ENCODE results near the gene CDV3. TPM values are rescaled to one million over a fixed set of nuclear protein-coding genes. Genes with fewer than 3 reads are reported as not detected.
"Not testable (repeated sequence)": the region's sequence is repeated elsewhere in the genome, so short reads cannot be mapped to it uniquely, and the experiment has no call there.

Gene CDV3, protein sequence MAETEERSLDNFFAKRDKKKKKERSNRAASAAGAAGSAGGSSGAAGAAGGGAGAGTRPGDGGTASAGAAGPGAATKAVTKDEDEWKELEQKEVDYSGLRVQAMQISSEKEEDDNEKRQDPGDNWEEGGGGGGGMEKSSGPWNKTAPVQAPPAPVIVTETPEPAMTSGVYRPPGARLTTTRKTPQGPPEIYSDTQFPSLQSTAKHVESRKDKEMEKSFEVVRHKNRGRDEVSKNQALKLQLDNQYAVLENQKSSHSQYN
- total RNA-seq = 117 TPM

DNA sequence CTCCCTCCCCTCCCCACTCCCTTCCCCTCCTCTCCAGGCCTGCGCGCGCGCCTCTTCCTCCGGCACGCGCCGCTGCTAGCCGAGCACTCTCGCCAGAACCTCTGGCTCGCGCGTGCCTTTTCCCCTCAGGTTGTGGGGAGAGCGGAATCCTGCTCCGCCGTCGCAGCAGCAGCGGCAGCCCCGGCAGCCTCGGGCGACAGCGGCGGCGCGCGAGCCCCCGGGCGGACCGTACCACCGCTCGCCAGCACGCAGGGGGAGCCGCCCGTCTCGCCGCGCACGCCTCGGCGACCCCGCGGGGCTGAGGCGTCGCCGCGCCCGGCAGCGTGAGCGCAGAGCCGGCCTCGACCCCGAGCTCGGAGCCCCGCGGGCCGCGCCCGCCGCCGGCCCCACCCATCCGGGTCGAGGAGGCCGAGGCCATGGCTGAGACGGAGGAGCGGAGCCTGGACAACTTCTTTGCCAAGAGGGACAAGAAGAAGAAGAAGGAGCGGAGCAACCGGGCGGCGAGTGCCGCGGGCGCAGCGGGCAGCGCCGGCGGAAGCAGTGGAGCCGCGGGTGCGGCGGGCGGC is at the start of gene CDV3:
CDV3 (plus strand) TSS at position 58 of the 566 bp plus-strand sequence; CDS start at position 417, 359 bp downstream.
- FAIRE-seq (no peak), DNase-seq (ENCODE audit: low spot score in 2 of 2) (no peak)

DNA sequence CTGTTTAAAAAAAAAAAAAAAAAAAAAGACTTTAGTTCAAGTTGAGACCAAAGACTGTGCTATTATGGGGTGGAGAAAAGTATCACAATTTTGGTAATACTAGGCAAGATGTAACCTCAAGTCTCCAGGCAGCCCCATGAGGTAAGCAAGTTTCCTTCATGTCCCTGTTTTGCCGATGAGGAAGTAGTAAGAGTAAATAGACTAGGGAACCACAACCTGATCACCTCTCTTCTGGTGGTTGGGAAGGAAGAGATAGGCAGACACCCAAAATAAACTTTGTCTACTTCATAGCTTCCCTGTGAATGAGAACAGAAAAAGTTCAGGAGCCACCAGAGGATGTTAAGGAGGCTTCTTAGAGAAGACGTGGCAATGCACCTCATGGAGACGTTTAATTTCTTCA is 49.7 kb upstream of the CDV3 start:
- not testable (repeated sequence) for FAIRE-seq; DNase-seq (ENCODE audit: low spot score in 2 of 2)

DNA sequence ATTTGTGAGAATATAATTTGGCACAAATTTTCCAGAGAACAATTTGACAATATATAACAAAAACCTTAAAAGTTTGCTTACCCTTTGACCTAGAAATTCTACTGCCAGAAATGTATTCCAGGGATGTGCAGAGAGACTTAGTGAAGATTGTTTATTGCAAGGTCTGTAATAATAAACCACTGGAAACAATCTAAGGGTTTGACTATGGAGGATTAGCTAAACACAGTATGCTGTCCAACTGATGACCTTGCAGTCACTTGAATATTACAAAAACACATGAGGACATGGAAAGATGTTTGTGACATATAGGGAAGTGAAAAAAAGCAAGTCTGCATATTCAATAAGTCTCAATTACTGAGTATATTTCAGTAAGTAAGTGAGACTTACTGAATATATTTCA is 48.1 kb upstream of the CDV3 start:
- FAIRE-seq (no peak), DNase-seq (ENCODE audit: low spot score in 2 of 2) (no peak)

- no peak for FAIRE-seq
These were observed 46.3 kb upstream of the CDV3 start for GRCh38 chr3:133527081-133527715.

GRCh38 chr3:133529809-133530208 is 43.7 kb upstream of the CDV3 start:
- no peak for DNase-seq (ENCODE audit: low spot score in 2 of 2)
- no peak for FAIRE-seq

More at GRCh38 chr3:133527081-133527715, 46.3 kb upstream of the CDV3 start:
- DNase-seq (ENCODE audit: low spot score in 2 of 2) = no peak

DNA sequence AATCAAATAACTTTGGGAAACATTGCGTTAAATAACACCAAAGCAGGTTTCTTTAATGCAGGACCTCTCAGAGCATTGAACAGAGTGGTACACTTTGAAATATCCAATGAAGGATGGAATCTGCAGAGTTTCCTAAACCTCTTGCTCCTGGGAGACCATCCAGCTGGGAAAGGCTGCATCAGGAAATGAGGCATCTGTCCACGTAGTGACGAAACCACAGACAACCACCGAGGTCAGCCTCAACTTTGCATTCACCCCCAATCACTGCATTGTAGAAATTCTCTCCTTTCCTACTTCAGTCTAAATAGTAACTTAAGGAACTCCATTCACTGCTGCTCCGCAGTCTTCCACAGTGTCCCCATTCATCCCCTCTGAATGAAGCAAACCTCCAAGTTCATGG is 41.5 kb upstream of the CDV3 start:
- FAIRE-seq = no peak
- no peak for DNase-seq (ENCODE audit: low spot score in 2 of 2)

GRCh38 chr3:133532951-133533350 is 40.5 kb upstream of the CDV3 start:
- DNase-seq (ENCODE audit: low spot score in 2 of 2) (no peak), FAIRE-seq (no peak)

DNA sequence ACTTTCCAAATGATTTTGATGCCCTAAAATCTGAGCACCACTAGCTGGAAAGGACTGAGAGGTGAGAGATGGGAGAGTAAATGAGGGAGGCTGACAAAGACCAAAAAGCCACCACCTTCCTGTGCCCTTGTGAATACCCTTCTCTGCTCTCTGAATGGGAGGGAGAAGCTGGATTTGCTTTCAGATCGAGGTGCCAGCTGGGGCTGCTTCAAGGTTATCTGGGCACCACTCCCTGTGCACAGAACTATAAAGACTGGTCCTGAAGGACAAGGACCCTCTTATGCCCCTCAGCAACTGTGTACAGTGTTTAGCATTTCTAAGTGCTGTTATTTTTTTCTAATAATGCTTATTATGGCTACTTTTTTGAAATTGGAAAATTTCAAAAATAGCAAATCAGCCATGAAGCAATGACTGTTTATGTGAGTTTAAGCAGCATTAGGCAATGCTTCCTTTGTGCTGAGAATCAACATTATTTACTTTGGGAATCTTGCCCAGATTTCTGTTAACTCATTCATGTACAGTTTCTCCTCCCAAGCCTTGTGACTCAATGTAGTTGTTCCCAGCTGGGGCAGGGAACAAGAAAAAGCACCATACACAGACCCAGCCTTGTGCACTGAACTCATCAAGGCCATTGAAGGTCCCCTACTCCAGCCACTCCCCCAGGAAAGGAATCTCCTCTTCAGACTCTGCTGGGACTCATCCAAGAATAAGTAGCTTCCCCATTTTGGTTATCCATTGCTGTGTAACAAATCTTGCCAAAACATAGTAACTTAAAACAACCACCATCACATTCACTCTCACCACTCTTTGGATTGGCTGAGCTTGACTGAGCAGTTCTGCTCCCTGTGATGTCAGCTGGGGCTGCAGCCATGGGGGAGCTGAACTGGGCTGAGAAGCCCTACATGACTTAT is 37.3 kb upstream of the CDV3 start:
- DNase-seq (ENCODE audit: low spot score in 2 of 2) (peak in 1 of 2 donors; percentile 24), FAIRE-seq (no peak)

DNA sequence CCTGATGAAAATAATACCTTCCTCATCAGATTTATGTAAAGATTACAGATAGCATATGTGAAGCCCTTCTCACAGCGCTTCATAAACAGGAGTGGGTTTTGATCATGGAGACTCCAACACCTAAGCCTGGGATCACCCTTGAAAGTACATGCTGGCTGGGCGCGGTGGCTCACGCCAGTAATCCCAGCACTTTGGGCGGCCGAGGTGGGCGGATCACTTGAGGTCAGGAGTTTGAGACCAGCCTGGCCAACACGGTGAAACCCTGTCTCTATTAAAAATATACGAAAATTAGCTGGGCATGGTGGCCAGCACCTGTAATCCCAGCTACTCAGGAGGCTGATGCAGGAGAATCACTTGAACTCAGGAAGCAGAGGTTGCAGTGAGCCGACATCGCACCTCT is 36.4 kb upstream of the CDV3 start:
- not testable (repeated sequence) for FAIRE-seq; DNase-seq (ENCODE audit: low spot score in 2 of 2)

DNA sequence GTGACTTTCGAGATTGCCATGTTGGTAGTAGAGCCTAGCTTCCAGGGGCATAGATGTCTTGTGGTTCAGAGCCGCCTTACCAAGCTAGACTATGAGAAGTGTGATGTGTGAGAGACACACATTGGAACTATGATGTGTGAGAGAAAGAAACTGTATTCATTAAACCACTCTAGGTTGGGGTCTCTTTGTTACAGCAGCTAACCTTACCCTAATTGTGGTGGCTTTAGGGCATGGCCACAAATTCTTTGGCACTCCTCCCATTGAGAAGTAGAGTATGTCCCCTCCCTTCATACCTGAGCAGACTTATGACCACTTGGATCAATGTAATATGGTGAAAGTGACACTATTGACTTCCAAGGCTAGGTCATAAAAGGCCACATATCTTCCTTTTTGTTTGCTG is 35.3 kb upstream of the CDV3 start:
- DNase-seq (ENCODE audit: low spot score in 2 of 2) = no peak
- FAIRE-seq = no peak

DNA sequence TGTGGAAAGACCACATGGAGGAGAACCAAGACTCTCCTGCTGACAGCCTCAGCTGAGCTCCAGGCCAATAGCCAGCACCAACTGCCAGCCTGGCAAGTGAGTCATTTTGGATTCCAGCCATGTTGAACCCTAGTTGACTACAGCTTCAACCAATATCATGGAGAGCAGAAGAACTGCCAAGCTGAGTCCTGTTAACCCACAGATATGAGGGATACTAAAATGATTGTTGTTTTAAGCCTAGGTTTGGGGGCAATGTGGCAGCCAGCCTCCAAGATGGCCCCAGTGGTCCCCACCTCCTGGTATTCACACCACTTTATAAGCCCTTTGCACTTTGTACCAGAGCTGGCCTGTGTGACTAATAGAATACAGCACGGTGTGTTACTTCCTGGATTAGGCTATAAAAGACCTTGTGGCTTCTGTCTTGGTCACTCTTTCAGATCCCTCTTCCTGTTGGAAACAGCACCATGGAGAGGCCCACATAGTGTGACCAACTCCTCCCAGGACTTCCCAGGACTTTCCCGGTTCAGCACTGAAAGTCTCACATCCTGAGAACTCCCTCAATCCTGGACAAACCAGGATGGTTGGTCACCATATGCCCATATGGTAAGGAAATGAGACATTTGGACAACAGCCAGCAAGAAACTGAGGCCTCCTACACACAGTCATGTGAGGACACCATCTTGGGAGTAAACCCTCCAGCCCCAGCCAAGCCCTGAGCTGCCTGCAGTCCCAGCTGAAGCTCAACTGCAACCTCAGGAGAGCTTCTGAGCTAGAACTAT is 32.4 kb upstream of the CDV3 start:
- DNase-seq (ENCODE audit: low spot score in 2 of 2) (no peak), FAIRE-seq (no peak)

DNA sequence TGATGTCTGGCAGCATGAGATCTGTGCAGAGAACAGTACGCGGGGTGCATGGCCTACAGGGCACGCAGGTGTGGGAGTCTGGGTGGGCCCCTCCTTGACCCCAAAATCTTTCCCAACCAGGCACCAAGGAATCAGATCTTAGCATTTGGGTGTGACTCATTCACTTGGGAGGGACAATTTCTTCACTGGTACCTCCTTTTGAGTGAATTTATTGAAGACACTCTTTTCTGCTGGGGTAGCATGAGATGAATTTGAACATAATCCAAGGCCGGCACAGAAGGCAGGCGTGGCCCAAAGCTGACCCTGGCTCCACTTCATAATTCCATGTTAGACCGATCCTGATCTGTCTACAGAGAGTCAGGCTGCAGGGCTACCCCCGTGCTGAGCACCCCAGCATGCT is 30.6 kb upstream of the CDV3 start:
- FAIRE-seq (no peak), DNase-seq (ENCODE audit: low spot score in 2 of 2) (no peak)

DNA sequence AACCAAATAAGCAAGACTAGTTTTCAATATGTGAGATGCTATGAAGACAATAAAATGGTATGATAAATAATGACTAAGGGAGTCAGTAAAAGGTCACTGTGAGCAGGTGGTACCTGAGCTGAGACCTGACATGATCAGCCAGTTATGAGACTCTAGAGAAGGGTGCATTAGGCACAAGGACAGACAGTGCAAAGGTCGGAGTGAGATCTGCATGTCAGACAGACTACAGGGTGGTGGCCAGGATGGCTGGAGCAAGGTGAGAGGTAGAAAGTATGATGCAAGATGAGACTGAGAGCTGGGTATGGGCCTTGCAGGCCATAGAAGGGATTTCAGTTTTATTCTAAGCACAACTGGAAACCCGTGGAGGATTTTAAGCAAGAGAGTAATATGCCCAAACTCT is 28.5 kb upstream of the CDV3 start:
- DNase-seq (ENCODE audit: low spot score in 2 of 2); FAIRE-seq: not testable (repeated sequence)

DNA sequence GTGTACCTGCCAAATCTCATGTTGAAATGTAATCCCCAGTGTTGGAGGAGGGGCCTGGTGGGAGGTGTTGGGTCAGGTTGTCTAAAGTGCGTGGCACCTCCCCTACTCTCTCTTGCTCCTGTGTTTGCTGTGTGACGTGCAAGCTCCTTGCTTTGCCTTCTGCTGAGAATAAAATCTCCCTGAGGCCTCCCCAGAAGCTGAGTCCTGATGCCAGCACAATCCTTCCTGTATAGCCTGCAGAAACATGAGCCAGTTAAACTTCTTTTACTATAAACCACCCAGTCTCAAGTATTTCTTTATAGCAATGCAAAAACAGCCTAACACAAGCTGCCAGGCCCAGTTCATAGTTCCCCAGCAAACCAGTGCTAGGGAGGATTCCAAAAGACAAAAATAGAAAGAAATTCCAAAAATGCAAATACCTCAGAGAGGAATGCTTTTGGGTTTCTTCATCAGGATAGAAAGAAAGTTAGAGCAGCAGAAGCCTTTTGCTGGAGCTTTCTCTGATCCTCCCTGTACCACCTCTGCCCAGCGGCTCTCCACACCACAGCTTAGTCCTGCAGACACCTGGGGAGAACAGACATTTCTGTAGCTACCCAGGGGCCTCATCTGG is 25.9 kb upstream of the CDV3 start:
- DNase-seq (ENCODE audit: low spot score in 2 of 2) = no peak
- FAIRE-seq = no peak

GRCh38 chr3:133548090-133548489 is 25.4 kb upstream of the CDV3 start:
- DNase-seq (ENCODE audit: low spot score in 2 of 2) (no peak), FAIRE-seq (no peak)

DNA sequence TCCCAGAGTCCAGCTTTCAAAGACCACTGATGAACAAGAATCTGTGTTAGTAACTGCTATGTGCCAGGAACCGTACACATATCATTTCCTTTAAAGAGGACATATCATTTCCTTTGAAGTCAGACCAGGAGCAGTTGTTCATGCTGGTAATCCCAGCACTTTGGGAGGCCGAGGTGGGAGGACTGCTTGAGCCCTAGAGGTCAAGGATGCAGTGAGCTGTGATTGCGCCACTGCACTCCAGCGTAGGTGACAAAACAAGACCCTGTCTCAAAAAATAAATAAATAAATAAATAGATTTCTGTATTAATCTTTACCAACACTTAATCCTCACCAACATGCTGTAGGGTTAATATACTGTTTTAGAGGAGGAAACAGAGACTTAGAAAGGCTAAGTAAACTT is 23.9 kb upstream of the CDV3 start:
- FAIRE-seq (no peak), DNase-seq (ENCODE audit: low spot score in 2 of 2) (no peak)

DNA sequence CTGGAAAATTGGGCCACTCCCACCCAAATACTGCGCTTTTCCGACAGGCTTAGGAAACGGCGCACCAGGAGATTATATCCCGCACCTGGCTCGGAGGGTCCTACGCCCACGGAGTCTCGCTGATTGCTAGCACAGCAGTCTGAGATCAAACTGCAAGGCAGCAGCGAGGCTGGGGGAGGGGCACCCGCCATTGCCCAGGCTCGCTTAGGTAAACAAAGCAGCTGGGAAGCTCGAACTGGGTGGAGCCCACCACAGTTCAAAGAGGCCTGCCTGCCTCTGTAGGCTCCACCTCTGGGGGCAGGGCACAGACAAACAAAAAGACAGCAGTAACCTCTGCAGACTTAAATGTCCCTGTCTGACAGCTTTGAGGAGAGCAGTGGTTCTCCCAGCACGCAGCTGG is 21.9 kb upstream of the CDV3 start:
- not testable (repeated sequence) for FAIRE-seq; DNase-seq (ENCODE audit: low spot score in 2 of 2)

DNA sequence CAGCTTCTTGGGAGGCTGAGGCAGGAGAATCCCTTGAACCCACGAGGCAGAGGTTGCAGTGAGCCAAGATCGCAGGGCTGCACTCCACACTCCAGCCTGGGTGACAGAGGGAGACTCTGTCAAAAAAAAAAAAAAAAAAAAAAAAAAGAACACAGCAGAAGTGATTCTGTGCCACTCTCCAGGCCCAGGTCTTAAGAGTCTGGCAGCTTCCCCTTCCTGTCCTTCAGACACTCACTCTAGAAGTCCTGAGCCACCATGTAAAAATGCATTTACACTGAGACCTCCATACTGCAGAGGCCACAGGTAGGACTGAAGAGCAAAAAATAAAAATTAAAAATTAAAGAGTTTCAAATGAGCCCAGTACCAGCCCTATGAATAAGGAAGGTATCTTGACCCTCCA is 11.8 kb upstream of the CDV3 start:
- no peak for FAIRE-seq
- no peak for DNase-seq (ENCODE audit: low spot score in 2 of 2)

GRCh38 chr3:133562376-133562775 is 11.1 kb upstream of the CDV3 start:
- no peak for FAIRE-seq

DNA sequence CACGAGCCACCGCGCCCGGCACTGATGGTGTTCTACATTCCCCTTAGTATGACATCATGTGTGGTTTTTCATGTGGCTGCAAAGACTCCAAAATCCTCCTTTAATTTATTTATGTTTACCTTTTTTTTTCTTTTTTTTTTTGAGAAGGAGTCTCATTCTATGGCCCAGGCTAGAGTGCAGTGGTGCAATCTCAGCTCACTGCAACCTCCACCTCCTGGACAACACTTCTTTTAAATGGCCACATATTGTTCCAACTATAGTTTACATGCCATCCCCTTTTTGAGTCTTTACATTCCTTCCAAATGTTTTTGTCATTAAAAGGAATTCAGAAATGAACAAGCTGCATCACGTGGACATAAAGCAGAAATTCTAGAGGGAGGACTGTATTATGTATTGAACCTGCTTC is 10.3 kb upstream of the CDV3 start:
- DNase-seq (ENCODE audit: low spot score in 2 of 2) = no peak

More at GRCh38 chr3:133562376-133562775, 11.1 kb upstream of the CDV3 start:
- no peak for DNase-seq (ENCODE audit: low spot score in 2 of 2)

More for the DNA sequence above, 10.3 kb upstream of the CDV3 start:
- FAIRE-seq = no peak

All from frontal cortex (tissue), 4 donors.